Hepatocyte (in vitro differentiated cells): ENCODE measurements around the gene RAB3GAP2.

Source experiments
- EZH2 ChIP-seq: fragments of 200-600 bp; sonication (generic); IDR thresholded peaks from 2 replicates; pipeline ENCODE4 v1.6.1; 2016; ENCODE audit warnings: antibody characterized with exemption, mild to moderate bottlenecking, borderline replicate concordance
- TF ChIP-seq, protein P1 (sequence below): fragments of 200-600 bp; sonication (generic); IDR thresholded peaks from 2 replicates; pipeline ENCODE4 v1.5.1; 2016; ENCODE audit warnings: antibody characterized with exemption, mild to moderate bottlenecking; ENCODE audit not compliant: poor library complexity

DNA sequence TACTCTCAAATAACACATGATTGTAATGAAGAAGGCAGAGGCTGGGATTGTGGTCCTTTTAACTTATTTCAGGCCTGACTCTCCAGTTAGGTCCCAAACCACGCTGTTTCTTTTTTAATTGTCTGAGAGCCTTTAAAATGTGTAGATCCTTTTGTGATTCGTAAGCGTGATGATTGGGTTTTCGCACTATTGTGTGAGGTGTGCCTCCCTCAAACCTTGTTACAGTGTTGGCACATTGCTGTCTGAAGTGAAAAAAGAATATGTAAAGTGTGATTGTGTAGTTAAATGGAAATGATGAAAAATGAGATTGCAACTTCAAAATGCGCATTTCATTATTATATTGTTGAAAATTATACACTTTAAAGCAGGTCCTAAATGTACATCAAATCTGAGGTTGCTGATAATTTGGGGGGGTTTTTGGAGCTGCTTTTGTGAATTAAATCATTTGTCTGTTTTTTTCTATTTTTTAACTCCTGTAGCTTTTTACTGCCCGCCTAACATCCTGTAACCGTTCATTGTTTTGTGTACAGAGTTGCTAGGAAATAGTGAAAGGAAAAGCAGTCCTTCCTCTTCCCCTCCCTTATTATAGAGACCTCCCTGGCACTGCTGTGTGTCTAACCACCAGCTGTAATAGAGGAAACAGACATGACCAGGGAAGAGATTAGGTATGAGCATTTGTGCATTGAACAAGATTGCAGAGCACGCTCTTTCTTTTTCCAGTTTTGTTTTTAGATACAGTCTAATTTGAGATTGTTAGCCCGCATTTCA, 135.1 kb downstream of the RAB3GAP2 start:
- TF ChIP-seq, protein P1, sequence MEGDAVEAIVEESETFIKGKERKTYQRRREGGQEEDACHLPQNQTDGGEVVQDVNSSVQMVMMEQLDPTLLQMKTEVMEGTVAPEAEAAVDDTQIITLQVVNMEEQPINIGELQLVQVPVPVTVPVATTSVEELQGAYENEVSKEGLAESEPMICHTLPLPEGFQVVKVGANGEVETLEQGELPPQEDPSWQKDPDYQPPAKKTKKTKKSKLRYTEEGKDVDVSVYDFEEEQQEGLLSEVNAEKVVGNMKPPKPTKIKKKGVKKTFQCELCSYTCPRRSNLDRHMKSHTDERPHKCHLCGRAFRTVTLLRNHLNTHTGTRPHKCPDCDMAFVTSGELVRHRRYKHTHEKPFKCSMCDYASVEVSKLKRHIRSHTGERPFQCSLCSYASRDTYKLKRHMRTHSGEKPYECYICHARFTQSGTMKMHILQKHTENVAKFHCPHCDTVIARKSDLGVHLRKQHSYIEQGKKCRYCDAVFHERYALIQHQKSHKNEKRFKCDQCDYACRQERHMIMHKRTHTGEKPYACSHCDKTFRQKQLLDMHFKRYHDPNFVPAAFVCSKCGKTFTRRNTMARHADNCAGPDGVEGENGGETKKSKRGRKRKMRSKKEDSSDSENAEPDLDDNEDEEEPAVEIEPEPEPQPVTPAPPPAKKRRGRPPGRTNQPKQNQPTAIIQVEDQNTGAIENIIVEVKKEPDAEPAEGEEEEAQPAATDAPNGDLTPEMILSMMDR: no peak
- TF ChIP-seq EZH2: no peak
